ENCODE data around the gene DAZAP2.

DNA sequence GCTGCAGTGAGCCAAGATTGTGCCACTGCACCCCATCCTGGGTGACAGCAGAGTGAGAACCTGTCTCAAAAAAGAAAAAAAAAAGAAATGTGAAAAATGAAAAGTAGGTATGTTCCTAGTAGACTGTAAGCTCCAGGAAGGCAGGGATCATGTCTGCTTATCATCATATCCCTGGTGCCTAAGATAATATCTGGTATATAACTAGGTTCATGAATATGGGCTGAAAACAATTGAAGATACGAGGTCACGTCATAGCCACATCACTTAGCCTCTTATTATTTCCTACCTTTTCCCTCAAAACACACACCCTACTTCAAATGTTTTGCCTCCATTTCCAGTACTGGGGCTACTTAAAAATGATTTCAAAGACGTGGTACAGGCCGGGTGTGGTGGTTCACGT is 23.7 kb upstream of the DAZAP2 start:
- TF ChIP-seq, protein P1, sequence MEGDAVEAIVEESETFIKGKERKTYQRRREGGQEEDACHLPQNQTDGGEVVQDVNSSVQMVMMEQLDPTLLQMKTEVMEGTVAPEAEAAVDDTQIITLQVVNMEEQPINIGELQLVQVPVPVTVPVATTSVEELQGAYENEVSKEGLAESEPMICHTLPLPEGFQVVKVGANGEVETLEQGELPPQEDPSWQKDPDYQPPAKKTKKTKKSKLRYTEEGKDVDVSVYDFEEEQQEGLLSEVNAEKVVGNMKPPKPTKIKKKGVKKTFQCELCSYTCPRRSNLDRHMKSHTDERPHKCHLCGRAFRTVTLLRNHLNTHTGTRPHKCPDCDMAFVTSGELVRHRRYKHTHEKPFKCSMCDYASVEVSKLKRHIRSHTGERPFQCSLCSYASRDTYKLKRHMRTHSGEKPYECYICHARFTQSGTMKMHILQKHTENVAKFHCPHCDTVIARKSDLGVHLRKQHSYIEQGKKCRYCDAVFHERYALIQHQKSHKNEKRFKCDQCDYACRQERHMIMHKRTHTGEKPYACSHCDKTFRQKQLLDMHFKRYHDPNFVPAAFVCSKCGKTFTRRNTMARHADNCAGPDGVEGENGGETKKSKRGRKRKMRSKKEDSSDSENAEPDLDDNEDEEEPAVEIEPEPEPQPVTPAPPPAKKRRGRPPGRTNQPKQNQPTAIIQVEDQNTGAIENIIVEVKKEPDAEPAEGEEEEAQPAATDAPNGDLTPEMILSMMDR (IDR thresholded peaks at IDR 0.05; ENCODE audit: low read length) = no peak
- TF ChIP-seq EZH2 (optimal IDR thresholded peaks at IDR 0.05; ENCODE audit: low read depth, low read length) = no peak
- no peak for TF ChIP-seq EZH2phosphoT487 (IDR thresholded peaks at IDR 0.05; ENCODE audit: low read length)
